ENCODE data around the gene GNG12. TPM values are rescaled to one million over a fixed set of nuclear protein-coding genes. Genes with fewer than 3 reads are reported as not detected.
A peak's percentile ranks its signal among the peaks of the same experiment; 100 is the strongest.

GNG12 gene
- total and polyA plus RNA-seq, 9 of the 15 experiments (the other 6 are each of a cell fraction or from before 2014, with no cell fraction given): 2.6 to 6.0 (median 4.1) TPM

DNA sequence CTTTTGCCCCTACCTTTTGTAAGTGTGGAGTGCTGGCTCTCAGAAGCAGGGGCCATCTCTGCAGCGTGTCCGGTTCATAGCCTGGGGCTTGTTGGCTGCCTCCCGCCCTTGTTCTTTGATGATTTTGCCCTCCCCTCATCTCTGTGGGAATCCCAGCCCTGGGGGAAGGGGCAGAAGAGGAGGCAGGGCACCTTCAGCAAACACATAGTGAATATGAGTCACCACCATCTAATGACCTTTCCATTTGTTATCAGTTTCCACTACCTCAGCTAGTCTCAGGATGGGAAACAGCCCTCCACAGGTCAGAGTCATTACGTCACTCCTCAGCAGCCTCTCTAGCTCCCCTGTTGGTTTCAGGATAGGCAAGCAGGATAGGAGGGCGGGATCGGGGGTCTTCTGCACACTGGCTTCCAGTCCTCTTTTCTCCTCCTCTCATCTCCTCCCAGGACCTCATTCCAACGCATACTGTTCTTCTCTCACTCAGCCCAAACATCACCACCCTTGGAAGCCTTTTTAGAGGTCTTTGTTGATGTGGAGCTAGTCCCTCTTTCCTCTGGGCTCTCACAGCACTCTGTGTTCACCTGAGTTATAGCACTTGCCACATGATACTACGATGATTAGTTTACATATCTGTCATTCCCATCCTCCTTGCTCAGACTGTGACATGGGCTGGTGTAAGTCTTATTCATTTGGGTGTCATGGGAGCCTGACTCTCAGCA is 132.4 kb downstream of the GNG12 start (continued):
- TF ChIP-seq, protein P1, sequence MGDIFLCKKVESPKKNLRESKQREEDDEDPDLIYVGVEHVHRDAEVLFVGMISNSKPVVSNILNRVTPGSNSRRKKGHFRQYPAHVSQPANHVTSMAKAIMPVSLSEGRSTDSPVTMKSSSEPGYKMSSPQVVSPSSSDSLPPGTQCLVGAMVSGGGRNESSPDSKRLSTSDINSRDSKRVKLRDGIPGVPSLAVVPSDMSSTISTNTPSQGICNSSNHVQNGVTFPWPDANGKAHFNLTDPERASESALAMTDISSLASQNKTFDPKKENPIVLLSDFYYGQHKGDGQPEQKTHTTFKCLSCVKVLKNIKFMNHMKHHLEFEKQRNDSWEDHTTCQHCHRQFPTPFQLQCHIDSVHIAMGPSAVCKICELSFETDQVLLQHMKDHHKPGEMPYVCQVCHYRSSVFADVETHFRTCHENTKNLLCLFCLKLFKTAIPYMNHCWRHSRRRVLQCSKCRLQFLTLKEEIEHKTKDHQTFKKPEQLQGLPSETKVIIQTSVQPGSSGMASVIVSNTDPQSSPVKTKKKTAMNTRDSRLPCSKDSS (IDR thresholded peaks at IDR 0.05; ENCODE audit: low read depth, partially characterized antibody): no peak
- 0 out of 2 replicates have a peak, but pooled peaks have one; percentile 61 for TF ChIP-seq BACH1 (tag; IDR thresholded peaks at IDR 0.05)
- TF ChIP-seq, protein P2, sequence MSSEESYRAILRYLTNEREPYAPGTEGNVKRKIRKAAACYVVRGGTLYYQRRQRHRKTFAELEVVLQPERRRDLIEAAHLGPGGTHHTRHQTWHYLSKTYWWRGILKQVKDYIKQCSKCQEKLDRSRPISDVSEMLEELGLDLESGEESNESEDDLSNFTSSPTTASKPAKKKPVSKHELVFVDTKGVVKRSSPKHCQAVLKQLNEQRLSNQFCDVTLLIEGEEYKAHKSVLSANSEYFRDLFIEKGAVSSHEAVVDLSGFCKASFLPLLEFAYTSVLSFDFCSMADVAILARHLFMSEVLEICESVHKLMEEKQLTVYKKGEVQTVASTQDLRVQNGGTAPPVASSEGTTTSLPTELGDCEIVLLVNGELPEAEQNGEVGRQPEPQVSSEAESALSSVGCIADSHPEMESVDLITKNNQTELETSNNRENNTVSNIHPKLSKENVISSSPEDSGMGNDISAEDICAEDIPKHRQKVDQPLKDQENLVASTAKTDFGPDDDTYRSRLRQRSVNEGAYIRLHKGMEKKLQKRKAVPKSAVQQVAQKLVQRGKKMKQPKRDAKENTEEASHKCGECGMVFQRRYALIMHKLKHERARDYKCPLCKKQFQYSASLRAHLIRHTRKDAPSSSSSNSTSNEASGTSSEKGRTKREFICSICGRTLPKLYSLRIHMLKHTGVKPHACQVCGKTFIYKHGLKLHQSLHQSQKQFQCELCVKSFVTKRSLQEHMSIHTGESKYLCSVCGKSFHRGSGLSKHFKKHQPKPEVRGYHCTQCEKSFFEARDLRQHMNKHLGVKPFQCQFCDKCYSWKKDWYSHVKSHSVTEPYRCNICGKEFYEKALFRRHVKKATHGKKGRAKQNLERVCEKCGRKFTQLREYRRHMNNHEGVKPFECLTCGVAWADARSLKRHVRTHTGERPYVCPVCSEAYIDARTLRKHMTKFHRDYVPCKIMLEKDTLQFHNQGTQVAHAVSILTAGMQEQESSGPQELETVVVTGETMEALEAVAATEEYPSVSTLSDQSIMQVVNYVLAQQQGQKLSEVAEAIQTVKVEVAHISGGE (CRISPR knock-in tag; IDR thresholded peaks at IDR 0.05): no peak
- TF ChIP-seq CREB1 (IDR thresholded peaks at IDR 0.05): peak; percentile 85
- peak; percentile 86 for TF ChIP-seq CREB1 (CRISPR knock-in tag; IDR thresholded peaks at IDR 0.05)
- peak; percentile 52 to 56; a peak in 2 of 4 replicates for TF ChIP-seq FOXK2 (conservative IDR thresholded peaks at IDR 0.05 in 1 of 2, IDR thresholded peaks at IDR 0.05 in 1 of 2; ENCODE audit: low read depth in 2 of 2)
- TF ChIP-seq ZNF263 (CRISPR knock-in tag; IDR thresholded peaks at IDR 0.05; ENCODE audit: borderline replicate concordance): no peak
- TF ChIP-seq ZNF316 (IDR thresholded peaks at IDR 0.05): 0 out of 2 replicates have a peak, but pooled peaks have one; percentile 32
- peak; percentile 94 for TF ChIP-seq DPF2 (IDR thresholded peaks at IDR 0.05)
- TF ChIP-seq XRCC3 (IDR thresholded peaks at IDR 0.05): no peak
- no peak for TF ChIP-seq SRSF1 (IDR thresholded peaks at IDR 0.05; ENCODE audit: low read depth, low read length)
- TF ChIP-seq ZNF76 (CRISPR knock-in tag; IDR thresholded peaks at IDR 0.05; ENCODE audit: borderline replicate concordance): no peak

Data from K562 (cell line).